Measurements from ENCODE around the gene PCDH9. TPM values are rescaled to one million over a fixed set of nuclear protein-coding genes. Genes with fewer than 3 reads are reported as not detected.

The PCDH9 gene, protein sequence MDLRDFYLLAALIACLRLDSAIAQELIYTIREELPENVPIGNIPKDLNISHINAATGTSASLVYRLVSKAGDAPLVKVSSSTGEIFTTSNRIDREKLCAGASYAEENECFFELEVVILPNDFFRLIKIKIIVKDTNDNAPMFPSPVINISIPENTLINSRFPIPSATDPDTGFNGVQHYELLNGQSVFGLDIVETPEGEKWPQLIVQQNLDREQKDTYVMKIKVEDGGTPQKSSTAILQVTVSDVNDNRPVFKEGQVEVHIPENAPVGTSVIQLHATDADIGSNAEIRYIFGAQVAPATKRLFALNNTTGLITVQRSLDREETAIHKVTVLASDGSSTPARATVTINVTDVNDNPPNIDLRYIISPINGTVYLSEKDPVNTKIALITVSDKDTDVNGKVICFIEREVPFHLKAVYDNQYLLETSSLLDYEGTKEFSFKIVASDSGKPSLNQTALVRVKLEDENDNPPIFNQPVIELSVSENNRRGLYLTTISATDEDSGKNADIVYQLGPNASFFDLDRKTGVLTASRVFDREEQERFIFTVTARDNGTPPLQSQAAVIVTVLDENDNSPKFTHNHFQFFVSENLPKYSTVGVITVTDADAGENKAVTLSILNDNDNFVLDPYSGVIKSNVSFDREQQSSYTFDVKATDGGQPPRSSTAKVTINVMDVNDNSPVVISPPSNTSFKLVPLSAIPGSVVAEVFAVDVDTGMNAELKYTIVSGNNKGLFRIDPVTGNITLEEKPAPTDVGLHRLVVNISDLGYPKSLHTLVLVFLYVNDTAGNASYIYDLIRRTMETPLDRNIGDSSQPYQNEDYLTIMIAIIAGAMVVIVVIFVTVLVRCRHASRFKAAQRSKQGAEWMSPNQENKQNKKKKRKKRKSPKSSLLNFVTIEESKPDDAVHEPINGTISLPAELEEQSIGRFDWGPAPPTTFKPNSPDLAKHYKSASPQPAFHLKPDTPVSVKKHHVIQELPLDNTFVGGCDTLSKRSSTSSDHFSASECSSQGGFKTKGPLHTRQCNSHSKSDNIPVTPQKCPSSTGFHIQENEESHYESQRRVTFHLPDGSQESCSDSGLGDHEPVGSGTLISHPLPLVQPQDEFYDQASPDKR (N-terminal part only)
- total RNA-seq: 0.08 and 0.19 TPM in 2 replicates

DNA sequence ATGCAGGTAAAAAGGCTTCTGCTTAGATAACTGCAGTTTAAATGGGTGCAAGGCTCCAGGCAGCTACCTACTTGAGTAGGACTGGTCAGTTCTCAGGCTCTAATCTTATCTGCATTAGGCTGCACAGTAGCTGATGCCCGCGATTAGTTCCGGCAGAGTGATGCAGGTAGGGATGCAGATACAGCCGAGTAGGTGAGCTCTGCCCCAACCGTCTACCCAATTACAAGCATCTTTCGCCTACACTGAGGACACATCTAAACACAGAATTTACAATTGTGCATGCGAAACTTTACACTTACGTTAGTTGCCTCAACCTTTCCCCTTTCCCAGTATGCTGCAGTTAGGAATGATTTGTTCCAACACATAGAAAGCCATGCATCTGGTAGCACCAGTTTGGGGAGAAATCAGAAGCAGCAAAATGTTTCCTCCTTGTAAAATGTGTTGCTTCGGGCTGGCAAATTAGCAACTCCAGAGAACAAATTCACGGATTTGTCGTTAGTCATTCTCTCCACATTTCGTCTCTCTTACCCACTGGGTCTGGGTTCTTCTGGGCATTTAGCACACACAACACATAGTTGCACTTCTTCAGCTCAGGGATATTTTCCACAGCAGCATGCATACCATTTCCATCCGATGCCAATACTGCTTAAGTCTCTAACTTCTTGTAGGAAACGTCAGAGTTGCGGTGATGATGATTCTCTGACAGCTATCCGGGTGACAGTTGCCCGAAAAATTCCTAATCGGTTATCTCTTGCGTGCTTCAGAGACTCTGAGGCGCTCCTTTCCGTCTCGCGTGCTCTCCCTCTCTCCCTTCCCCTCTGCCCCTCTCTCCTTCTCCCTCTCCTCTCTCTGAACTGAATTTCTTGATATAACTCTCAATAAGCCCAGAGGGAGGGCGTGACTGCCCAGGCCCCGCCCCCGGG lies at the start of gene PCDH9:
Gene PCDH9 (minus strand): TSS at position 856 of the 923 bp plus-strand sequence. CDS start 1,896 bp downstream, outside the sequence.

